GM12874 (cell line): ENCODE measurements around the gene CDH1.

Experiments
- TF ChIP-seq, protein P1 (sequence below): IDR thresholded peaks from 2 replicates; pipeline ENCODE4 v1.5.1; 2011; ENCODE audit warnings: low read depth, mild to moderate bottlenecking, control low read depth, low read length, moderate library complexity; ENCODE audit not compliant: insufficient read depth

Gene CDH1

DNA sequence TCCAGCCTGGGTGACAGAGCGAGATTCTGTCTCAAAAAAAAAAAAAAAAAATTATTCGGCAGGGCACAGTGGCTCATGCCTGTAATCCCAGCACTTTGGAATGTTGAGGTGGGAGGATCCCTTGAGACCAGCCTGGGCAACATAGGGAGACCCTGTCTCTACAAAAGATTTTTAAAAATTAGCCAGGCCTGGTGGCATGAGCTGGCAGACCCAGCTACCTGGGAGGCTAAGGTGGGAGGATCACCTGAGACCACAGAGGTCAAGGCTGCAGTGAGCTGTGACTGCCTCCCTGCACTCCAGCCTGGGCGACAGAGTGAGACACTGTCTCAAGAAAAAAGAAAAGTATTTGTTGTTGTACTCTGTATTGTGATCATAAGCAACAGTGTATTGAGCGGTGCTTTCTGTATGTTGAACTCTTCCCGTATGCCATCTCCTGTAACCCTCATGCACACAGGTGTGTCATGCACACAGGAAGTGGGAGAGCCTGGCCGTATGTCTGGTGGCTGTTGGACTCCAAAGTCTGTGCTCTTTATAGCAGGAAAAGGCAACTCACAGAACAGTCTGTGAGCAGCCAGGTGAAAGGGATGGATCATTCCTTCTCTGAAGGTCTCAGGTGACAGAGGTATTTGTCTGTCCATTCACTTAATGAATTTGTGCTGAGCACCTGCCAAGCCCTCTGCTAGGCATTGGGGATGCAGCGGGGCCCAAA is 17.1 kb downstream of the CDH1 start:
- TF ChIP-seq, protein P1, sequence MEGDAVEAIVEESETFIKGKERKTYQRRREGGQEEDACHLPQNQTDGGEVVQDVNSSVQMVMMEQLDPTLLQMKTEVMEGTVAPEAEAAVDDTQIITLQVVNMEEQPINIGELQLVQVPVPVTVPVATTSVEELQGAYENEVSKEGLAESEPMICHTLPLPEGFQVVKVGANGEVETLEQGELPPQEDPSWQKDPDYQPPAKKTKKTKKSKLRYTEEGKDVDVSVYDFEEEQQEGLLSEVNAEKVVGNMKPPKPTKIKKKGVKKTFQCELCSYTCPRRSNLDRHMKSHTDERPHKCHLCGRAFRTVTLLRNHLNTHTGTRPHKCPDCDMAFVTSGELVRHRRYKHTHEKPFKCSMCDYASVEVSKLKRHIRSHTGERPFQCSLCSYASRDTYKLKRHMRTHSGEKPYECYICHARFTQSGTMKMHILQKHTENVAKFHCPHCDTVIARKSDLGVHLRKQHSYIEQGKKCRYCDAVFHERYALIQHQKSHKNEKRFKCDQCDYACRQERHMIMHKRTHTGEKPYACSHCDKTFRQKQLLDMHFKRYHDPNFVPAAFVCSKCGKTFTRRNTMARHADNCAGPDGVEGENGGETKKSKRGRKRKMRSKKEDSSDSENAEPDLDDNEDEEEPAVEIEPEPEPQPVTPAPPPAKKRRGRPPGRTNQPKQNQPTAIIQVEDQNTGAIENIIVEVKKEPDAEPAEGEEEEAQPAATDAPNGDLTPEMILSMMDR = no peak

- TF ChIP-seq, protein P1 = no peak
Measured at GRCh38 chr16:68756239-68756915, 19.3 kb downstream of the CDH1 start.

DNA sequence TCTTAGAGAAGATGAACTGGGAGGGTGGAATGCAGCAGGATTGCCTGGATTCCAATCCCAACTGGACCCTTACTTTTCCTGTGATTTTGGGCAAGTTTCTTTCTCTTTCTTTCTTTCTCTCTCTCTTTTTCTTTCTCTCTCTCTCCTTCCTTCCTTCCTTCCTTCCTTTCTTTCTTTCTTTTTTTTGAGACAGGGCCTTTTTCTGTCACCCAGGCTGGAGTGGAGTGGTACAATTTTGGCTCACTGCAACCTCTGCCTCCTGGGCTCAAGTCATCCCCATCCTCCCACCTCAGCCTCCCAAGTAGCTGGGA is 20.5 kb downstream of the CDH1 start:
- TF ChIP-seq, protein P1 = no peak

GRCh38 chr16:68759062-68759461 is 22.0 kb downstream of the CDH1 start:
- TF ChIP-seq, protein P1 = no peak

- TF ChIP-seq, protein P1 = no peak
Measured at GRCh38 chr16:68760671-68761275, 23.7 kb downstream of the CDH1 start.

DNA sequence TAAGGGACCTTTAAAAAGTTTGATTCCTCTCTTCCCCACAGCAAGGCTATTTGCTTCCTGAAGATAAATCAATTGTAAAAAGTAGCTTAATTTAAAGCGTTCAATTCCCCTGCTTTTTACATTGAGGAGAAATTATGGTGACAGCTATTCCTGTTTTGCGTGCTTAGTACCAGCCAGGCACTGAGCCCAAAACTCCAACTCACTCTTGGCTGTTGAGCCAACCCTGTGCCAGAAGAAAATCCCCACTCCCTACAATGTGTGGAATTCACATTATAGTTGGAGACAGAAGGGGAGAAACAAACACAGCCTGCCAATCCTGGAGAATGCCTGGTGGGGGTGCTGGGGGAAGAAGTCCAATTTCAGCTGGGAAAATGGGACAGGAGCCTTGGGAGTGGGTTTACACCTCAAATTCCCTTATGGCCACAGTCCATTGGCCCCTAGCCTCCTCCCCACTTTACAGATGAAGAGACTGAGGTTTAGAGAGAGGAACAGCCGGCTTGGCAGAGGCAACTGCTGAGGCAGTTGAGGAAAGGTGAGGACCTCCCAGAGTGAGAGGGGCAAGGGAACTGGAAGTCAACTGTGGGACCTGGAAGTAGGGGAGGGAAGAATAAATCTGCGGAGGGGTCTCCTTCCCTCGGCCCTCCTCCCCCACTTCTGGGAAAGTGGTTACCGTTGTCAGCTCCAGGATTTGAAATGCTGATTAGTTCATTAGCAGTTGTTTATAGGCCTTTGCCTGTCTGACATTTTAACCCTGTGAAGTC is 26.1 kb downstream of the CDH1 start:
- TF ChIP-seq, protein P1 = no peak

DNA sequence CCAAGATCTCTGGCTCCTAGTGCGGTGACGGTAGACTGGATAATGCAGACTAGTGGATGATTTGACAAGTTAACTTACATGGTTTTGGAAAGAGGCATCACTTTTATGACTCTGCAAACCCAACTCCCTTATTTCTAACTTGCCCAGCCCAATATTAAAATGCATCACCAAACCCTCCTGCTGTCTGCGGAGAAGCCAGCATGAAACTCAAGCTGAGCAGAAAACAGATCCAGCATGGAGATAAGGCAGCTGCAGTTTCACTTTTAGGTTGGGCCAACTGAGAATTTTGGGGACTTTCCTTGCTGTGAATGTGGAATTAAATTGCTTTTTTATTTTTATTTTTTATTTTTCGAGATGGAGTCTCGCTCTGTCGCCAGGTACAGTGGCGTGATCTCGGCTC is 27.8 kb downstream of the CDH1 start:
- TF ChIP-seq, protein P1 = no peak
